ENCODE results near the gene EPHA7.

DNA sequence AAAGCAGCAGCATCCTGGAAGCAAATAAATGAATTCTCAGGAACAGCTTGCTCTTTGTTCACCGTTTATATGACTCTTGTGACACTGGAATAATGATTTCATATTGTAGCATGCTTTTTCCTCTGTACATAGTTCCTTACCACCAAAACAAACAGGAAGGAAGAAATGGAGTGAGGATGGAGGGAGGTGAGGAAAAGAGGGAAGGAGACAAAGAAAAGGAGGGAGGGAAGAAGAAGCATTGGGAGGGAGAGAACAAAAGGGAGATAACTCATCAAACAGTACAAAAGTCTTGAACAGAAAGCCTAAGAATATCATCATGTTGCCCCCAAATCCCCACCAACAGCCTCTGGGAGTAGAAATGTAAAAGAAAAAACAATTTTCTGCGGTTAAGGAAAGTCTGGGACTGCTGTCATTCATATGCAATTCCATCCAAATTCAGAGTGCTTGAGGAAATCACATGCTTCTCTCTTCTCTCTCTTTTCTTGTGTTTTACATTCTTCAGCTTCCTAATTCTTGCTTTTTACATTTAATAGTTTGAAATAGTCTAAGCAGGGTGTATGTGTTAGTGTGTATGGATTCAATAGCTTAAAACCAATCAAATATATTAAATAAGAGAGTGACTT is 81.5 kb downstream of the EPHA7 start:
- TF ChIP-seq POLR2A (IDR thresholded peaks at IDR 0.05; ENCODE audit: low read depth) (no peak), POLR2AphosphoS5 (IDR thresholded peaks at IDR 0.05) (no peak), EP300 (IDR thresholded peaks at IDR 0.05) (no peak)
- TF ChIP-seq, protein P1, sequence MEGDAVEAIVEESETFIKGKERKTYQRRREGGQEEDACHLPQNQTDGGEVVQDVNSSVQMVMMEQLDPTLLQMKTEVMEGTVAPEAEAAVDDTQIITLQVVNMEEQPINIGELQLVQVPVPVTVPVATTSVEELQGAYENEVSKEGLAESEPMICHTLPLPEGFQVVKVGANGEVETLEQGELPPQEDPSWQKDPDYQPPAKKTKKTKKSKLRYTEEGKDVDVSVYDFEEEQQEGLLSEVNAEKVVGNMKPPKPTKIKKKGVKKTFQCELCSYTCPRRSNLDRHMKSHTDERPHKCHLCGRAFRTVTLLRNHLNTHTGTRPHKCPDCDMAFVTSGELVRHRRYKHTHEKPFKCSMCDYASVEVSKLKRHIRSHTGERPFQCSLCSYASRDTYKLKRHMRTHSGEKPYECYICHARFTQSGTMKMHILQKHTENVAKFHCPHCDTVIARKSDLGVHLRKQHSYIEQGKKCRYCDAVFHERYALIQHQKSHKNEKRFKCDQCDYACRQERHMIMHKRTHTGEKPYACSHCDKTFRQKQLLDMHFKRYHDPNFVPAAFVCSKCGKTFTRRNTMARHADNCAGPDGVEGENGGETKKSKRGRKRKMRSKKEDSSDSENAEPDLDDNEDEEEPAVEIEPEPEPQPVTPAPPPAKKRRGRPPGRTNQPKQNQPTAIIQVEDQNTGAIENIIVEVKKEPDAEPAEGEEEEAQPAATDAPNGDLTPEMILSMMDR (IDR thresholded peaks at IDR 0.05): no peak
